ENCODE results near the gene MBNL2. TPM values are rescaled to one million over a fixed set of nuclear protein-coding genes. Genes with fewer than 3 reads are reported as not detected.

The MBNL2 gene
- total and polyA plus RNA-seq, 2 of the 4 experiments (the other 2 are of a cell fraction), result 26.9 to 103 TPM

DNA sequence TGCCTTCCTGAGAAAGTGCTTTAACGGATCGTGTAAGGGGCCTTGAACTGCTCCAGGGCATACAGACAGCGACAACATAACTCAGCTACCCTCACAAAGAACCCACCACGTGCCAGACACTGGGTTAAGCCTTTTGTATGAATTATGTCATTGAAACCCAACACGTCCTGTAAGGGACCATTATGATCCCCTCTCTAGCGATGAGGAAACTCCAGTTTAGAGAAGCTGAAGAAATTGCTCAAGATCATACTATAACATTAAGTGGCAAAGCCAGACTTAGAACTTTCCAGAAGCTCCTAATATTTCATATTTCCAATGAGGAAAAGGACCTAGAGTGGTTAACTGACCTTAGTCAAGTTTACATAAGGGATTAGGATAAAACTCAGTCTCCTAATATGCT is 154.8 kb downstream of the MBNL2 start:
- dilution Hi-C loops (cut with HindIII; ENCODE audit: low sequenced_read_pairs, unreplicated experiment), result no loop called here
- H2AK9ac ChIP-seq (replicated peaks; ENCODE audit: low read depth, low read length, poor library complexity), result no peak overlapping the region
- POLR2A ChIA-PET (ENCODE audit: unreplicated experiment), result no interaction called here

More for the DNA sequence above, 154.8 kb downstream of the MBNL2 start:
- Histone ChIP-seq H3K4me1 (ENCODE audit: control insufficient read depth, insufficient read depth, low read length) (no peaks in the 10 kb centered on the region), H3K36me3 (ENCODE audit: control insufficient read depth, insufficient read depth, low read length) (peaks cover 26% of the 10 kb centered on the region), H4K20me1 (ENCODE audit: insufficient read depth, low read length) (no peaks in the 10 kb centered on the region), H2BK5ac (ENCODE audit: low read depth, low read length, poor library complexity, severe bottlenecking) (no peak overlapping the region), H3K4ac (ENCODE audit: low read depth, low read length) (no peak overlapping the region), H3K27ac (ENCODE audit: insufficient read depth, low read length) (no peak overlapping the region), H3K9ac (ENCODE audit: low read depth, low read length) (no peak overlapping the region), H3K27me3 (ENCODE audit: control insufficient read depth, insufficient read depth, low read length) (no peaks in the 10 kb centered on the region), H4K5ac (ENCODE audit: low read depth, low read length) (no peak overlapping the region), H2AK5ac (ENCODE audit: low read depth, low read length) (no peak overlapping the region), H4K91ac (ENCODE audit: insufficient read depth, low read depth, low read length) (no peak overlapping the region), H2AFZ (replicated peaks; ENCODE audit: low read length, poor library complexity) (no peak overlapping the region), H2BK15ac (ENCODE audit: low read depth, low read length) (no peak overlapping the region), H3K18ac (ENCODE audit: low read depth, low read length) (no peak overlapping the region), H3K14ac (replicated peaks; ENCODE audit: low read depth, low read length) (no peak overlapping the region), H4K8ac (ENCODE audit: low read depth in 2 of 2, low read length in 2 of 2) (no peak overlapping the region), H3K9me1 (ENCODE audit: insufficient read depth, low read length) (peaks cover 14% of the 10 kb centered on the region), H3K79me1 (ENCODE audit: low read depth in 1 of 2, low read length in 2 of 2) (peaks cover 11 to 34% of the 10 kb centered on the region in 2 experiments), H3K4me3 (ENCODE audit: insufficient read depth, low read depth, low read length) (no peak overlapping the region), H2BK20ac (ENCODE audit: low read depth, low read length) (no peak overlapping the region), H3K9me3 (ENCODE audit: control insufficient read depth, insufficient read depth, low read length) (no peaks in the 10 kb centered on the region), H3K23ac (ENCODE audit: low read depth, low read length) (no peak overlapping the region), H3K4me2 (ENCODE audit: low read depth, low read length) (no peak overlapping the region), H3K56ac (ENCODE audit: extremely low read depth, insufficient read depth, low read length) (no peak overlapping the region), H2BK120ac (ENCODE audit: low read depth, low read length) (no peak overlapping the region)
- BruUV-seq (replicated peaks), result no TSS peak
- TF ChIP-seq RCOR1 (IDR thresholded peaks at IDR 0.05; ENCODE audit: insufficient replicate concordance, low read length), result no peak
- intact Hi-C loops (cut with micrococcal nuclease) (no loop called here), in situ Hi-C loops (cut with MboI; ENCODE audit: low sequenced_read_pairs) (loop anchor here (10.0 kb wide), 1 partner anchor 188 kb away; no protein-coding TSS in a partner anchor)
- CTCF ChIA-PET, result interaction anchor here (0.7 kb wide), 2 partner anchors 9 to 10 kb away, joined by 3 read pairs; no protein-coding TSS in a partner anchor
- 100% methylated on average over 2 of the region's 6 CpGs; no CpG with 5 or more reads in 1 of the 2 experiments for WGBS, 2 experiments (ENCODE audit: extremely low coverage in 2 of 2, insufficient read length in 1 of 2)
- ATAC-seq (ENCODE audit: low read depth) (no peak), DNase-seq (no peak)

Measured in IMR-90 (cell line).